MM.1S (cell line): ENCODE measurements around the gene C1orf210.

Experiments
- CTCF ChIP-seq: fragments of 300-600 bp; sonication (generic); IDR thresholded peaks from 2 replicates; pipeline ENCODE4 v1.5.1; 2016; ENCODE audit warnings: antibody characterized with exemption, low read length, mixed read lengths
- EZH2 ChIP-seq: fragments of 300-600 bp; sonication (generic); optimal IDR thresholded peaks from 2 replicates; pipeline ENCODE3; 2017; ENCODE audit warnings: low read depth, mild to moderate bottlenecking, antibody characterized with exemption, low read length, mixed read lengths
- EZH2phosphoT487 ChIP-seq: fragments of 300-600 bp; sonication (generic); IDR thresholded peaks from 2 replicates; pipeline ENCODE4 v1.6.1; 2018; ENCODE audit warnings: antibody characterized with exemption, low read length

- TF ChIP-seq CTCF (no peak), EZH2 (no peak), EZH2phosphoT487 (no peak)
Observed at GRCh38 chr1:43311521-43311920, 26.1 kb upstream of the C1orf210 start.
